GM23248 (cell line): ENCODE results near the gene ZNF148. TPM values are rescaled to one million over a fixed set of nuclear protein-coding genes. Genes with fewer than 3 reads are reported as not detected.

Experiments used
- DNase-seq: peaks from one replicate; pipeline ENCODE4 v3.0.0-alpha.2; 2015
- H2AFZ ChIP-seq: fragments of 200-600 bp; sonication (generic); 2 replicates; pipeline ENCODE4 v1.6.1; 2016; ENCODE audit warnings: antibody characterized with exemption
- H3F3A ChIP-seq: fragments of 200-600 bp; sonication (generic); 2 replicates; pipeline ENCODE4 v1.6.1; 2016; ENCODE audit warnings: mild to moderate bottlenecking, antibody characterized with exemption, mixed run types; ENCODE audit not compliant: insufficient read depth
- H3K27ac ChIP-seq: fragments of 200-600 bp; sonication (generic); 2 replicates; pipeline ENCODE4 v1.5.1; 2016; ENCODE audit warnings: mild to moderate bottlenecking
- H3K27me3 ChIP-seq: fragments of 200-600 bp; sonication (generic); replicated peaks from 2 replicates; pipeline ENCODE4 v1.6.1; 2016; ENCODE audit warnings: mild to moderate bottlenecking; ENCODE audit not compliant: insufficient read depth
- H3K36me3 ChIP-seq: fragments of 200-600 bp; sonication (generic); 2 replicates; pipeline ENCODE4 v1.6.1; 2016; ENCODE audit warnings: low read depth, mild to moderate bottlenecking
- H3K4me1 ChIP-seq: fragments of 200-600 bp; sonication (generic); 2 replicates; pipeline ENCODE4 v1.6.1; 2016; ENCODE audit warnings: mild to moderate bottlenecking; ENCODE audit not compliant: insufficient read depth
- H3K4me2 ChIP-seq: fragments of 200-600 bp; sonication (generic); one replicate; pipeline ENCODE4 v1.6.1; 2016; ENCODE audit warnings: mild to moderate bottlenecking; ENCODE audit not compliant: unreplicated experiment
- H3K4me3 ChIP-seq: fragments of 200-600 bp; sonication (generic); 2 replicates; pipeline ENCODE4 v1.5.1; 2016; ENCODE audit warnings: mild to moderate bottlenecking
- H3K79me2 ChIP-seq: fragments of 200-600 bp; sonication (generic); 2 replicates; pipeline ENCODE4 v1.6.1; 2016; ENCODE audit warnings: mild to moderate bottlenecking; ENCODE audit not compliant: insufficient read depth
- H3K9ac ChIP-seq: fragments of 200-600 bp; sonication (generic); 2 replicates; pipeline ENCODE4 v1.6.1; 2016; ENCODE audit warnings: mild to moderate bottlenecking
- H3K9me2 ChIP-seq: fragments of 200-600 bp; sonication (generic); 2 replicates; pipeline ENCODE4 v1.6.1; 2016; ENCODE audit warnings: mixed run types, mild to moderate bottlenecking, moderate library complexity; ENCODE audit not compliant: insufficient read depth
- H3K9me3 ChIP-seq: fragments of 200-600 bp; sonication (generic); one replicate; pipeline ENCODE4 v1.6.1; 2017; ENCODE audit warnings: low read depth
- H4K20me1 ChIP-seq: fragments of 200-600 bp; sonication (generic); 2 replicates; pipeline ENCODE4 v1.6.0; 2016; ENCODE audit not compliant: insufficient read depth
- EZH2 ChIP-seq: fragments of 200-600 bp; sonication (generic); IDR thresholded peaks from 2 replicates; pipeline ENCODE4 v1.6.1; 2018; ENCODE audit warnings: antibody characterized with exemption, mild to moderate bottlenecking; ENCODE audit not compliant: insufficient read depth, poor library complexity, severe bottlenecking
- EZH2phosphoT487 ChIP-seq: fragments of 200-600 bp; sonication (generic); IDR thresholded peaks from 2 replicates; pipeline ENCODE4 v1.6.1; 2018; ENCODE audit warnings: antibody characterized with exemption, moderate library complexity, mild to moderate bottlenecking, low read depth; ENCODE audit not compliant: insufficient read depth
- WGBS, 2 experiments: methylation state at CpG; one replicate each; pipeline ENCODE4 v1.1.6; 2015 to 2017; ENCODE audit warnings: low lambda C conversion rate in 2 of 2, low coverage in 1 of 2; ENCODE audit errors: missing lambda C conversion rate in 2 of 2; 5-methylcytosine and 5-hydroxymethylcytosine counted together
- in situ Hi-C: fragments of 300-500 bp; cut with MboI; formaldehyde crosslinking; loops from 2 replicates; pipeline ENCODE4 v1.15.0; 2020
- polyA plus RNA-seq: library from polyadenylated mRNA; unstranded; fragments of >200 nt; fragmentation: Nextera tagmentation; extraction: Ambion mirVana; gene quantifications from 2 replicates; pipeline ENCODE4 v1.2.1, GENCODE V29; 2016
- total RNA-seq: library from RNA; depleted of rRNA; stranded (reverse); fragments of >200 nt; shearing (Covaris generic); gene quantifications from 2 replicates; pipeline ENCODE4 v1.2.3, GENCODE V29; 2014

Gene ZNF148
- total and polyA plus RNA-seq, 2 experiments from 2014 or later = 33.1 to 50.3 TPM

- Histone ChIP-seq H3K9ac (no peak overlapping the region), H3K4me2 (peak overlapping the region; percentile 3)
- in situ Hi-C loops = no loop called here
Observed at GRCh38 chr3:125245521-125245920, 129.6 kb downstream of the ZNF148 start.

GRCh38 chr3:125240496-125240895, 134.6 kb downstream of the ZNF148 start:
- H3K9me2 ChIP-seq = no peaks in the 10 kb centered on the region; the same call in 1 of the 2 replicates

More at GRCh38 chr3:125245521-125245920, 129.6 kb downstream of the ZNF148 start:
- no peak overlapping the region for H2AFZ ChIP-seq
- H3K4me1 ChIP-seq = peaks cover 27% of the 10 kb centered on the region
- peak; percentile 30 for DNase-seq
- H3K9me2 ChIP-seq = no peaks in the 10 kb centered on the region; the same call in 1 of the 2 replicates
- no peaks in the 10 kb centered on the region for H3K9me3 ChIP-seq
- H4K20me1 ChIP-seq = no peaks in the 10 kb centered on the region
- no peaks in the 10 kb centered on the region for H3K27me3 ChIP-seq
- H3K79me2 ChIP-seq = peaks cover 36% of the 10 kb centered on the region; the same call in 1 of the 2 replicates
- H3K36me3 ChIP-seq = peaks cover 4% of the 10 kb centered on the region; the same call in 1 of the 2 replicates
- H3F3A ChIP-seq = peaks cover 24% of the 10 kb centered on the region; the same call in 1 of the 2 replicates
- no peak overlapping the region for H3K27ac ChIP-seq
- H3K4me3 ChIP-seq = no peak overlapping the region
- TF ChIP-seq EZH2 (no peak), EZH2phosphoT487 (no peak)

GRCh38 chr3:125239266-125239665, 135.9 kb downstream of the ZNF148 start:
- in situ Hi-C loops = no loop called here
- Histone ChIP-seq H3F3A (peaks cover 33% of the 10 kb centered on the region; the same call in 1 of the 2 replicates), H2AFZ (no peak overlapping the region), H3K9me3 (no peaks in the 10 kb centered on the region), H3K4me3 (no peak overlapping the region), H3K36me3 (peaks cover 4% of the 10 kb centered on the region; the same call in 1 of the 2 replicates), H4K20me1 (no peaks in the 10 kb centered on the region), H3K27me3 (no peaks in the 10 kb centered on the region), H3K9ac (no peak overlapping the region), H3K27ac (no peak overlapping the region), H3K79me2 (0 out of 2 replicates have a peak, but pooled peaks cover 8% of the 10 kb centered on the region), H3K9me2 (no peaks in the 10 kb centered on the region; the same call in 1 of the 2 replicates), H3K4me1 (peaks cover 27% of the 10 kb centered on the region), H3K4me2 (no peak overlapping the region)
- WGBS, 2 experiments = 77 to 80% methylated on average over 3 of the region's 3 CpGs
- DNase-seq = no peak
- TF ChIP-seq EZH2phosphoT487 = no peak
- no peak for TF ChIP-seq EZH2

More at GRCh38 chr3:125240496-125240895, 134.6 kb downstream of the ZNF148 start:
- no peaks in the 10 kb centered on the region for H3K27me3 ChIP-seq
- H3K79me2 ChIP-seq = 0 out of 2 replicates have a peak, but pooled peaks cover 8% of the 10 kb centered on the region
- peaks cover 29% of the 10 kb centered on the region for H3K4me1 ChIP-seq
- H4K20me1 ChIP-seq = no peaks in the 10 kb centered on the region
- H2AFZ ChIP-seq = no peak overlapping the region
- peaks cover 4% of the 10 kb centered on the region; the same call in 1 of the 2 replicates for H3K36me3 ChIP-seq
- no peak overlapping the region for H3K9ac ChIP-seq
- peak; percentile 49 for DNase-seq
- peak overlapping the region; percentile 20 for H3K27ac ChIP-seq
- no peaks in the 10 kb centered on the region for H3K9me3 ChIP-seq
- WGBS, 2 experiments = 46 to 49% methylated on average over 4 of the region's 4 CpGs
- in situ Hi-C loops = no loop called here
- H3K4me2 ChIP-seq = peak overlapping the region; percentile 30
- no peak overlapping the region for H3K4me3 ChIP-seq
- no peak for TF ChIP-seq EZH2
- TF ChIP-seq EZH2phosphoT487 = no peak
- peaks cover 33% of the 10 kb centered on the region; the same call in 1 of the 2 replicates for H3F3A ChIP-seq

- peaks cover 27% of the 10 kb centered on the region for H3K4me1 ChIP-seq
- H3K4me2 ChIP-seq = no peak overlapping the region
- peaks cover 33% of the 10 kb centered on the region; the same call in 1 of the 2 replicates for H3F3A ChIP-seq
- H2AFZ ChIP-seq = no peak overlapping the region
- no peak overlapping the region for H3K9ac ChIP-seq
- WGBS, 2 experiments = 97 to 98% methylated on average over 3 of the region's 3 CpGs
- H3K9me3 ChIP-seq = no peaks in the 10 kb centered on the region
- H3K9me2 ChIP-seq = no peaks in the 10 kb centered on the region; the same call in 1 of the 2 replicates
- H3K36me3 ChIP-seq = peaks cover 4% of the 10 kb centered on the region
- H3K27me3 ChIP-seq = no peaks in the 10 kb centered on the region
- no peak overlapping the region for H3K4me3 ChIP-seq
- H3K79me2 ChIP-seq = 0 out of 2 replicates have a peak, but pooled peaks cover 8% of the 10 kb centered on the region
- in situ Hi-C loops = no loop called here
- no peak for DNase-seq
- TF ChIP-seq EZH2phosphoT487 (no peak), EZH2 (no peak)
- H3K27ac ChIP-seq = no peak overlapping the region
- H4K20me1 ChIP-seq = no peaks in the 10 kb centered on the region
Observed at GRCh38 chr3:125238759-125239158, 136.4 kb downstream of the ZNF148 start.
